WTC11 (cell line): ENCODE data around the gene ADM5.
"Not testable (repeated sequence)": the region's sequence is repeated elsewhere in the genome, so short reads cannot be mapped to it uniquely, and the experiment has no call there.

Experiments used
- ATF6 ChIP-seq: sonication (generic); formaldehyde crosslinking; IDR thresholded peaks from 2 replicates; pipeline ENCODE4 v1.8.1; 2023; ENCODE audit warnings: mild to moderate bottlenecking, missing genetic modification reagents
- CDX4 ChIP-seq: fragments of 250-450 bp; sonication (Bioruptor Pico); IDR thresholded peaks from 2 replicates; pipeline ENCODE4 v1.9.0; 2021; ENCODE audit warnings: moderate library complexity, mild to moderate bottlenecking, inconsistent platforms, borderline replicate concordance
- CTCF ChIP-seq: fragments of 200-600 bp; IDR thresholded peaks from 2 replicates; pipeline ENCODE4 v1.8.0; 2022; ENCODE audit warnings: antibody characterized with exemption
- FOXP4 ChIP-seq: sonication (generic); formaldehyde crosslinking; IDR thresholded peaks from 2 replicates; pipeline ENCODE4 v1.8.0; 2022; ENCODE audit warnings: mild to moderate bottlenecking, missing genetic modification reagents
- IRF1 ChIP-seq: sonication (generic); formaldehyde crosslinking; IDR thresholded peaks from 2 replicates; pipeline ENCODE4 v1.8.0; 2023; ENCODE audit warnings: missing genetic modification reagents
- MAX ChIP-seq: sonication (generic); formaldehyde crosslinking; IDR thresholded peaks from 2 replicates; pipeline ENCODE4 v1.8.0; 2022; ENCODE audit warnings: mild to moderate bottlenecking, missing genetic modification reagents
- MLX ChIP-seq: sonication (generic); formaldehyde crosslinking; IDR thresholded peaks from 2 replicates; pipeline ENCODE4 v1.8.1; 2023; ENCODE audit warnings: mild to moderate bottlenecking, missing genetic modification reagents, moderate library complexity
- NFE2L1 ChIP-seq: sonication (generic); formaldehyde crosslinking; IDR thresholded peaks from 2 replicates; pipeline ENCODE4 v1.8.1; 2023; ENCODE audit warnings: missing genetic modification reagents
- STAT6 ChIP-seq: sonication (generic); formaldehyde crosslinking; conservative IDR thresholded peaks from 2 replicates; pipeline ENCODE4 v1.8.1; 2023; ENCODE audit warnings: mild to moderate bottlenecking, low read depth, missing genetic modification reagents, moderate library complexity
- ZBTB21 ChIP-seq: sonication (generic); formaldehyde crosslinking; IDR thresholded peaks from 2 replicates; pipeline ENCODE4 v1.8.1; 2023; ENCODE audit warnings: mild to moderate bottlenecking, missing genetic modification reagents, borderline replicate concordance
- ZNF317 ChIP-seq: sonication (generic); formaldehyde crosslinking; IDR thresholded peaks from 2 replicates; pipeline ENCODE4 v1.8.1; 2023; ENCODE audit warnings: low read depth, mild to moderate bottlenecking, moderate library complexity, missing genetic modification reagents, borderline replicate concordance

GRCh38 chr19:49719420-49719819 lies 30.0 kb downstream of the ADM5 start:
- not testable (repeated sequence) for TF ChIP-seq CTCF; MLX (CRISPR knock-in tag); FOXP4 (CRISPR knock-in tag); IRF1 (CRISPR knock-in tag); ATF6 (CRISPR knock-in tag); ZBTB21 (CRISPR knock-in tag); CDX4 (CRISPR knock-in tag); STAT6; ZNF317 (CRISPR knock-in tag); NFE2L1 (CRISPR knock-in tag); MAX (CRISPR knock-in tag)
